Type B pancreatic cell (in vitro differentiated cells): Measurements from ENCODE around the gene TARM1. TPM values are rescaled to one million over a fixed set of nuclear protein-coding genes. Genes with fewer than 3 reads are reported as not detected.

Experiments used
- DNase-seq: peaks from one replicate; pipeline ENCODE4 v3.0.0; 2021; ENCODE audit warnings: mixed read lengths; ENCODE audit not compliant: unreplicated experiment; ENCODE audit errors: extremely low spot score
- H3K27ac Mint-ChIP-seq: 2 replicates; pipeline ENCODE4 v1.8.0; 2021; ENCODE audit warnings: mild to moderate bottlenecking, mixed read lengths
- H3K27me3 Mint-ChIP-seq: 2 replicates; pipeline ENCODE4 v1.8.0; 2021; ENCODE audit warnings: mixed read lengths
- H3K36me3 Mint-ChIP-seq: 2 replicates; pipeline ENCODE4 v1.8.0; 2021; ENCODE audit warnings: mixed read lengths
- H3K4me1 Mint-ChIP-seq: one replicate; pipeline ENCODE4 v1.8.0; 2021; ENCODE audit warnings: mixed read lengths; ENCODE audit not compliant: unreplicated experiment
- H3K4me3 Mint-ChIP-seq: 2 replicates; pipeline ENCODE4 v1.8.0; 2021; ENCODE audit warnings: mild to moderate bottlenecking, mixed read lengths
- H3K9me3 Mint-ChIP-seq: 2 replicates; pipeline ENCODE4 v1.8.0; 2021; ENCODE audit warnings: mixed read lengths
- CTCF ChIP-seq: fragments of 200-600 bp; sonication (generic); conservative IDR thresholded peaks from 2 replicates; pipeline ENCODE4 v1.5.0; 2021; ENCODE audit warnings: antibody characterized with exemption, mild to moderate bottlenecking
- total RNA-seq: library from RNA; stranded (reverse); gene quantifications from 2 replicates; pipeline ENCODE4 v1.2.1, GENCODE V29; 2021; ENCODE audit warnings: low replicate concordance

TARM1 gene
- total RNA-seq, 1 donor from 2014 or later: not detected

DNA sequence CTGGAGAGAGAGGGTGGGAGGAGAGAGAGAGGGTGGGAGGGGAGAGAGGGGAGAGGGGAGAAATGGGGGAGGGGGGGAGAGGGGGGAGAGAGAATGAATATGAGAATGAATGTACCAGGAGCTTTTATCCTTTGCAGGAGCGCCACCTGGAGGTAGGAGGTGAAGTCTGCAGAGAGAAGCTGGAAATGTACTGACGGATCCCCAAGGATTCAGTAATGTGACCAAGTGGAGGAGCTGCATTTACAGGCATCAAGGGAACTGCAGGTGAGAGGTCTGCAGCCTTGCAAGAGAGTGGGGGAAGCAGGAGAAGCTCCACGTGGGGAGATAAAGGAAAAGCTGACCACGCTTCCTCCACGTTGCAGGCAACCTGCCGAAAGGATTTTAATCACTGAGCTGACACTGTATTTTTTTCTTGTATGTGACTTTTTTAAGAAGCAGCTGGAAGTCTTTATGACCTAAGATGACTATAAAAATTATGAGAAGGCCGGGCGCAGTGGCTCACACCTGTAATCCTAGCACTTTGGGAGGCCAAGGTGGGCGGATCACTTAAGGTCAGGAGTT lies 51.2 kb downstream of the TARM1 start:
- H3K27me3 Mint-ChIP-seq: peaks cover 17% of the 10 kb centered on the region
- H3K4me1 Mint-ChIP-seq: no peaks in the 10 kb centered on the region
- no peaks in the 10 kb centered on the region for H3K9me3 Mint-ChIP-seq
- peak; percentile 77 for TF ChIP-seq CTCF
- no peak overlapping the region for H3K4me3 Mint-ChIP-seq
- no peaks in the 10 kb centered on the region for H3K36me3 Mint-ChIP-seq
- no peak overlapping the region for H3K27ac Mint-ChIP-seq
- DNase-seq: no peak

DNA sequence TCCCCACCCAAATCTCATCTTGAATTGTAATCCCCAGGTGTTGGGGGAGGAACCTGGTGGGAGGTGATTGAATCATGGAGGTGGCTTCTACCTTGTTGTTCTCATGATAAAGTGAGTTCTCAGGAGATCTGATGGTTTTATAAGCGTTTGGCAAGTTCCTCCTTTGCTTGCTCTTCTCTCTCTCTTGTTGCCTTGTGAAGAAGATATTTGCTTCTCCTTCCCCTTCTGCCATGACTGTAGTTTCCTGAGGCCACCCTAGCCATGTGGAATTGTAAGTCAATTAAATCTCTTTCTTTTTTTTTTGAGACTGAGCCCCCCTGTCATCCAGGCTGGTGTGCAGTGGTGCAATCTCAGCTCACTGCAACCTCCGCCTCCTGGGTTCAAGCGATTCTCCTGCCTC lies 51.9 kb downstream of the TARM1 start:
- no peak for DNase-seq
- Mint-ChIP-seq H3K27ac (no peak overlapping the region), H3K4me1 (no peaks in the 10 kb centered on the region), H3K4me3 (no peak overlapping the region), H3K27me3 (peaks cover 17% of the 10 kb centered on the region), H3K36me3 (no peaks in the 10 kb centered on the region), H3K9me3 (no peaks in the 10 kb centered on the region)
- TF ChIP-seq CTCF: no peak

DNA sequence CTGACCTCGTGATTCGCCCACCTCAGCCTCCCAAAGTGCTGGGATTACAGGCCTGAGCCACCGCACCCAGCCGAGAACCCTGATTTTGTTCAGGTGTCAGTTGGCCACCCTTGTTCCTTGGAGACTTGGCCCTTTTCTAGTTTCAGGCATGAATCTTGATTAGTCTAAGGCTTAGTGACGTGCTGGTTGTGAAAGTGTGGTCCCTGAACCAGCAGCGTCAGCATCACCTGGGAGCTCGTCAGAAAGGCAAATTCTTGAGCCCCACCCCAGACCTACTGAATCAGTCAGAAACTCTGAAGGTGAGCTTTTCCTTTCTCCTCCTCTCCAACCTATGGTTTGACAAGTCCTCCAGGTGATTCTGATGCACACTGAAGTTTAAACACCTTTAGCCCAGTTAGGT lies 54.5 kb downstream of the TARM1 start:
- peaks cover 23% of the 10 kb centered on the region for H3K27me3 Mint-ChIP-seq
- H3K27ac Mint-ChIP-seq: no peak overlapping the region
- no peak for TF ChIP-seq CTCF
- DNase-seq: no peak
- no peaks in the 10 kb centered on the region for H3K9me3 Mint-ChIP-seq
- H3K4me1 Mint-ChIP-seq: no peaks in the 10 kb centered on the region
- no peaks in the 10 kb centered on the region for H3K36me3 Mint-ChIP-seq
- no peak overlapping the region for H3K4me3 Mint-ChIP-seq

DNA sequence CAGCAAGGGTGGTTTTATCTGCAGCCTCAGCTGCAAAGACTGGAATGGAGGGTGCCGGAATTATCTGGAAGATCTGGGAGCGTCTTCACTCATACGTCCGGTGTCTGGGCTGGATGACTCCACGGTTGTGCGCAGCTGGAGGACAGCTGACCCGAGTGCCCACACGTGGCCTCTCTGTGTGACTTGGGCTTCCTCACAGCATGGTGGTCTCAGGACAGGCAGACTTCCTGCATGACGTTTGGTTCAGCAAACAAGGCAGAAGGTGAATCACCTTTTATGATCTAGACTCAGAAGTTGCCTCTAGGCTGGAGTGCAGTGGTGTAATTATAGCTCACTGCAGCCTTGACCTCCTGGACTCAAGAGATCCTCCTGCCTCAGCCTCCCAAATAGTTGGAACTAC lies 56.5 kb downstream of the TARM1 start:
- Mint-ChIP-seq H3K4me3 (no peak overlapping the region), H3K27ac (no peak overlapping the region), H3K27me3 (peaks cover 15% of the 10 kb centered on the region), H3K4me1 (no peaks in the 10 kb centered on the region), H3K9me3 (no peaks in the 10 kb centered on the region), H3K36me3 (no peaks in the 10 kb centered on the region)
- TF ChIP-seq CTCF: no peak
- DNase-seq: no peak

DNA sequence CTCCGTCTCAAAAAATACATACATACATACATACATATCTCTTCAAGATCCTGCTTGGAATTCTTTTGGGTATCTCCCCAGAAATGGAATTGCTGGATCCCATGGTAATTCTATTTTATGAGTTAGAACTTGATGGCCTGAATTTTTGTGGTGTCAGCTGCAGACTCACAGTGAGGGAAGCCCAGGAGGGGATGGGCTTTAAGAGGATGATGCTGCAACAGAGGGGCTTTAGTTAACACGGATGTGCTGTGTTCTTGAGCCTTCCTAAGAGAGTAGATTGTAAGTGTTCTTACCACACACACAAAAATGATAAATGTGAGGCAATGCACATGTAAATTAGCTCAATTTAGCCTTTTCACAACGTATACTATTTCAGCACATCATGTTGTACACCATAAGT lies 58.0 kb downstream of the TARM1 start:
- peaks cover 9% of the 10 kb centered on the region for H3K27me3 Mint-ChIP-seq
- no peak for TF ChIP-seq CTCF
- no peaks in the 10 kb centered on the region for H3K36me3 Mint-ChIP-seq
- no peak overlapping the region for H3K27ac Mint-ChIP-seq
- H3K9me3 Mint-ChIP-seq: no peaks in the 10 kb centered on the region
- no peak overlapping the region for H3K4me3 Mint-ChIP-seq
- H3K4me1 Mint-ChIP-seq: no peaks in the 10 kb centered on the region
- no peak for DNase-seq

DNA sequence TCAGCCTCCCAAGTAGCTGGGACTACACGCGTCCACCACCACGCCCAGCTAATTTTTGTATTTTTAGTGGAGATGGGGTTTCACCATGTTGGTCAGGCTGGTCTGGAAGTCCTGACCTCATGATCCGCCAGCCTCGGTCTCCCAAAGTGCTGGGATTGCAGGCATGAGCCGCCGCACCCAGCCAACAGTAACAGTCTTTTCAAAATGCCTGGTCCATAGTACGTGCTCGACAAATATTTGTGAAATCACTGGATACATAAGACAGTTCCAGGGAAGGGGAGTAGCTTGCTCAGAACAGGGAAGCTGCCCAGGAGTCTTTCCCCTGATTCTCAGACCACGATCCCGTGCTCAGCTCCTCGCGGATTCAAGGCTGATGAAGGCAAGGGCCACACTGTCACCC lies 59.2 kb downstream of the TARM1 start:
- no peak for TF ChIP-seq CTCF

More for the DNA sequence above, 59.2 kb downstream of the TARM1 start:
- Mint-ChIP-seq H3K4me1 (no peaks in the 10 kb centered on the region), H3K36me3 (no peaks in the 10 kb centered on the region), H3K9me3 (no peaks in the 10 kb centered on the region), H3K27ac (no peak overlapping the region), H3K4me3 (no peak overlapping the region), H3K27me3 (peaks cover 9% of the 10 kb centered on the region)
- DNase-seq: no peak
